Stromal cell of bone marrow (primary cell): Measurements from ENCODE around the gene LRRC51.
A peak's percentile ranks its signal among the peaks of the same experiment; 100 is the strongest.
"Not testable (repeated sequence)": the region's sequence is repeated elsewhere in the genome, so short reads cannot be mapped to it uniquely, and the experiment has no call there.

Experiments
- DNase-seq: peaks from one replicate; pipeline ENCODE4 v3.0.0-alpha.2; 2012; ENCODE audit warnings: low read depth

Gene LRRC51

DNA sequence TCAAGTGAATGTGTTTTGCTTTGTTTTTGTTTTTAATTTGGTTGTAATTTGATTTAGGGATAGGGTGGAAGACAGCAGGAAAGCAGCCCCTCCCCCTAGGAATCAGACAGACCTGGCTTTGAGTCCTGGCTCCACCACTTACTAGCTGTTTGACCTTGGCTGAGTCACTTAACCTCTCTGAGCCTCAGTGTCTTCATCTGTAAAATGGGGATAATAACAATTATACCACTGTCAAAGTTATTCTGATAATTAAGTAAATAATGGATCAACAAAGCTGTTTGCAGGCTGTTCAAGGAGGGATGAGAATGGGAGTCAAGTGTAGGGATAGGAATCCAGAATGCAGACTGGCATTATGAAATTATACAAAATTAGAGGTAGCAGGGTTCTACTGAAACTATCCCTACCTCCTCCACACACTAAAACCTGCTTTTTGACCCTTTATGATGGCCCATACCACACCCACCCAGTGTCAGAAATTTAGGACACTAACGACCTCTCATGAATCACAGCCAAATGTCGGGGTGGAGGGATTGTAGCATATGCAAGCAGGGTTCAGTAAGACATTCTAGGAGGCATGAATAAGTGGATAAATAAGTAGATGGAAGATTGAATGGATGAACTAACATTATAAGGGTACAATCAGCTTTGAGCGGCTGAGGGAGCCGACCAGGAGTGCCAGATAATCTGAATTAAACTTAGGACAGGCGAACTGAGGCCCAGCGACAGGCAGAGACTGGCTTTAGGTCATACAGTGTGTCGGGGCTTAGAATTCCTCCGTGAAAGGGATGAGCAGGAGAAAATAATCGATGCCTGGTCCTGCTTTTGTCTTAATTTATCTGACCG, 30.9 kb downstream of the LRRC51 start:
- no peak for DNase-seq

DNA sequence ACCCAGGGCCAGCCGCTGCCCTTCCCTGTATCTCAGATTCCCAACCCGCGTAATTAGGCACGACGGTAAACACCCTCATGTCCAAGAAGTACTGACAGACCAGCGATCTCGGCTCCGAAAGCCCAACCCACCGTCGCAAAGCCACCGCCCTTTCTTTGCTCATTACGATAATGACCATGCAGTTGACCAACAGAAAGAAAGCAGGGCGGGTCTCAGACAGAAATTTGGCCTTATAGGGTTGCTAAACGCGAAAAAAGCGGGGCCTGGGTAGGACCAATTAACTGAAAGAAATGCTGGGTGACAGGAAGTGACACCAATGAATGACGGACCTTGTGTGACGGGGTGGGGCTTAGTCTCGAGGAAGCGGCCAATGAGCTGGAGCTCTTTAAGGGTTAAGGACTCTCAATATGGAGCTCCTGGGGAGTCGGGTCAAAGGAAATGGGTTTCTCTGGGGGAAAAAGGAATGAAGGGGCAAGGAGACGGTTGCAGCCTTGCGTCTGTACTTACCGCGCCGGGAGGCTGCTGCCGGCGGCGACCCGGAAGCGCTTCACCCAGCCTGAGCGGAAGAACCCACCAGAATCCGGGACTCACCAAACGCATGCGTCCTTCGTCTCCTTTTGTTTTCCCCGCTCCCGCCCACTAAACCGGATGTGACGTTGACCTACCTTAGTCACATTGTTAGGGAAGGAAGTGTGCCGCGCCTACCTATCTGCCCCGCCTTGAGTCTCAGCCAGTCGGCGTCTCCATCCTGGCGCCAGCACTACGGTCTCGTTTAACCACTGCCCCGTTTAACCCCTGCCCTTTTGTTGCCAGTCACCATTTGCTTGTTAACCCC, 31.7 kb downstream of the LRRC51 start, which contains the start of gene ANAPC15:
ANAPC15 (minus strand) TSS at position 553 of the 835 bp plus-strand sequence. CDS start 1,419 bp downstream, outside the sequence.
- peak; percentile 100 for DNase-seq

DNA sequence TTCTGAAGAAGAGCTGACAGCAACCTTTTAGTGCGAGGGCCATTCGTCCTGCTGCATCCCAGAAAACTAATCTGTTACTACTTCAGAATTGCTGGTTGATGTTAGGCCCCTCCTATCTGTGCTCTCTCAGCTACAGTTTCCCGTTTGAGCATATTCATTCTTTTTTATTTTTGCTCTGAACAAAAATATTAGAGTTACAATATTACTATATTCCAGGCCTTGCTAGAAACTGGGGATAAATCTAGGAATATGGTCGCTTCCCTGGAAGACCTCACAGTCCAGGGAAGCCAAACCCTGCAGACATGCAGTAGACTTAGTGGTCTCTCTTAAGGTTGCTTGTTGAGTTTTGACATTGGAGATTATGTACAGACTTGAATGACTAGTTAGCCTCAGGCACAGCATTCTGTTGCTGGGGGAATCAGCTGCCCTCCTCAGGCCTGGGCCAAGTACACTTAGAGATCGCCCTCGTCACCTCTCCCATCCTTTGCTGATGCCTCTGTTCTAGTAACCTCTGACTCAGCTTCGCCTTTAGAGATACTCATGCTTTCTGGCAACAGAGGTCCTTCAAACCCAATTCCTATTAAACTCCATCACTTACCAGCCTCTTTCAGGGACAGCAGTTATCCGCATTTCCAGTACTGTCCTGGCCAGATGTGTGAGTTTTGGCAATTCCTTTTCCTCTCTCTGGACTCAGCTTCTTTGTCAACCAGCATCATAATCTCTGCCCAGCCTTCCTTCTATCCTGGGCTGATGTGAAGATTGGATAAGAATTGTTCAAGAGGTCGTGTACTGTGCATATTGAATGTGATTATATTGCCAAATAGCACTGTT, 32.5 kb downstream of the LRRC51 start:
- no peak for DNase-seq

DNA sequence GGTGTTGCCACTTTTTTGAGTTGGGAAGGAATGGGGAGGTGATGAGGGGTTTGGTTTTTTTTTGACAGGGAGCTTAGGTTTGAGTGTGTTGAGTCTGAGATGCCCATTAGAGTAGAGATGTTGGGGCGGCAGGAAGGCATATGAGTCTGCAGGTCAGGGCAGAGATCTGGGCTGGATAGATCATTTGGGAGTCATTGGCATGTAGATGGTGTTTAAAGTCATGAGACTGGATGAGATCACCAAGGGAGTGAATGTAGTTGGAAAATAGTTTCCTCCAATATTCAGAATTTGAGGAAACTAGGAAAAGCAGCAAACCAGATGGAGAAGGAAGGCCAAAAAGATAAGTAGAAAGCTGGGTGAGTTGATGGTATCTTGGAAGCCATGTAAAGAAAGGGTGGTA, 33.9 kb downstream of the LRRC51 start:
- DNase-seq = peak; percentile 56

DNA sequence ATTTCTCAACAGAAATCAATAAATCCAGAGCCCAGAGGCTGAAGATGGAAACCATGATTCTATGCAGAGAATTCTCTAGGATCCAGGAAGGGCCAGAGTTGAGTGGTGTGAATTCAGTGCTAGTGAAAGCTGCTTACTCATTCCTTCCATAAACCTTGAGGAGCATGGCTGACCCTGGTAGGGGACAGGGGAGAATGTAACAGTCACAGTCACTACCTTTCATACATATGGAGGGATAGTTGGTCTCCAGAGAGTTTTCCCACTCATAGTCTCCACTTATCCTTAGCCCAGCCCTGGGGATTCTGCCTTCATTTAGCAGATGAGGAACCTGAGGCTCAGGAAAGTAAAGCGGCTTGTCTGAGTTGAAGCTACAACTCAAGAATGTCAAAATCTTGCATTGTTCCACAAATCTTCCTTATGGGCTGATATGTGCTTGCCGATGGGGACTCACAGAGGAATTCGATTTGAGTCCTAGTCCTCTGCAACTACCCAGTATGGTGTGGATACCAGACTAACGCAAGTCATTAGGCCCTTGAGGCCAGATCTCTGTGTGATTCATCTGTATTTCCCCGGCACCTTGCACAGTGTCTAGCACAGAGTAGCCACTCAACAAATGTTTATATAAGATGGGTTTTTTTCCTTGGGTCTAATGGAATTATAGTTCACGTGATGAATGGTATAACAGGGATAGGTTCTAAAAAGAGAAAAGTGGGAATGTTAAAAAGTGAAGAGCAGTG, 35.5 kb downstream of the LRRC51 start:
- DNase-seq = no peak

DNA sequence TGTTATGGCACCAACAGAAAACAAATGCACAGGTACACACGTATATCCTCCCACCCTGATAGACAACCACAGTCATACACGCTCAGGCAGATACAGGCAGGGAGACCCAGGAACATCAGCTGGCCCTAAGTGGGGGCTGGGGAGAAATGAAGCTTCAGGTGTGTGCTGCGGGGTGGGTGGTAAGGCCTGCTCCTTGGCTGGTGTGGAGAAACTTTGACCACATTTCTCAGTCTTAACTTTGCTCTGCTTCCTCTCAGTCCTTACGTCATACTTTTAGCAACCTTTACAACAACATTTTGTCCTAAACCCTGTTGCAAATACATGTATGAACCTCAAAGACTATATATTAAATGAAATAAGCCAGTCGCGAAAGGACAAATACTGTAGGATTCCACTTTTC, 38.5 kb downstream of the LRRC51 start:
- DNase-seq = no peak

DNA sequence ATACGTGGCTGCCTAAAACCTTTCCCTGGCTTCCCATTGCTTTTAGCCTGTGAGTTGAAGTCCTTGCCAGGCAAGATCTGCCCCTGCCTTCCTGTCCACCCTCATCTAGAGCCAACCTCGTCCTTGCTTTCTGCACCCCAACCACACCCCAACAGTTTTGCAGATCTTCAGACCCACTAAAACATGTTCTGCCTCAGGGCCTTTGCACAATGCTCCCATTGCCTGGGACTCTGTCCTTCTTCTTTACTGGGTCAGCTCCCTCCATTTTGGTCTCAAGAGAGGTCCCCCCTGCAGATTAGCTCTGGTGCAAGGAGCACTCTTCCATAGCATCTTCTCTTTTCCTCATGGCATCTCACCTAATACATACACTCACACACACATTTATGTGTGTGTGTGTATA, 40.3 kb downstream of the LRRC51 start:
- DNase-seq = no peak

DNA sequence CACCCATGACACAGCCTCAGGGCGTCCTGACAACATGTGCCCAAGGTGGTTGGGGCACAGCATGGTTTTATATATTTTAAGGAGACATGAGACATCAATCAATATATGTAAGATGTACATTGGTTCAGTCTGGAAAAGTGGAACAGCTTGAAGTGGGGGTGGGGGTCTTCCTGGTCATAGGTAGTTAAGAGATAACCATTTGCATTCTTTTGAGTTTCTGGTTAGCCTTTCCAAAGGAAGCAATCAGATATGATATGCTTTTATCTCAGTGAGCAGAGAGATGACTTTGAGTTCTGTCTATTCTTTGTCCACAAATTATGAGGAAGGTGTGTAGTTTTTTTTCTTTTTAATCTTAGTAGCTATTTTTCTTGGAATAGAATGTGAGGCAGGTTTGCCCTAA, 42.0 kb downstream of the LRRC51 start:
- no peak for DNase-seq

DNA sequence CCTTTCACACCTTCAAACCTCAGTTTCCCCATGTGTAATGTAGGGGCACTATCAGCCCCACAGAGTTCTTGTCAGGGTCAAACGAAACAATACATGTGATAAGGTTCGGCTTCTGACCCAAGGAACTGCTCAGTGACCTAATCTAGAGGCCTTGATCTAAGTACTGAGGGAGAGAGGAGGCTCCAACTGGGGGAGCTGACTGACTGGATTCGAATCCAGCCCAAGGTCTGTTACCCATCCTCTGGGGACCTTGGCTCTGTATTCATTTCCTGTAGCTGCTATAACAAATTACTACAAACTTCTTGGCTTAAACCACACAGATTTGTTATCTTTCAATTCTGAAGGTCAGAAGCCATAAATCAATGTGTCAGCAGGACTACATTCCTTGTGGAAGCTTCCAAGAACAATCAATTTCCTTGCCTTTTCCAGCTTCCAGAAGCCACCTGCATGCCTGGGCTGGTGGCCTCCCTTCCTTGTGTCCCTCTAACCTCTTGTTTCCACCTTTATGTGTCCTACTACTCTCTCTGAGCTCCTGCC, 42.5 kb downstream of the LRRC51 start:
- no peak for DNase-seq

DNA sequence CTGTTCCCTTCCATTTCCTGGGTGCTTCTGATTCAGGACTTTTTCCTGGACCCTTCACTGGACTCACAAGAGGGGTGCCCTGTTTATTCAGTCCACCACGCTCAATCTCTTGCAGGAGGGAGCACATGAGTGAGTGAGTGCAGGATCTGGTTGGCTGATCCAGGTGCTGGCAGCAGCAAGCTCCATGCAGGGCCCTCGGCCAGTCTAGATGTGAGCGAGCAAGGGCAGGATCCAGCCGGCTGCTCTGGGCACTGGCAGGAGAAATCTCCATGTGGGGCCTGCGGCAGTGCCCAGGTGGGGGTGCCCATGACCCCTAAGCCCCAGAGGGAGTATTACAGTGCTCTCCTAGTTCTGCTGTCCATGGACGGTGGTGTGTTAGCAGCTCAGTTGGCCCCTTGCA, 43.4 kb downstream of the LRRC51 start:
- DNase-seq = no peak

DNA sequence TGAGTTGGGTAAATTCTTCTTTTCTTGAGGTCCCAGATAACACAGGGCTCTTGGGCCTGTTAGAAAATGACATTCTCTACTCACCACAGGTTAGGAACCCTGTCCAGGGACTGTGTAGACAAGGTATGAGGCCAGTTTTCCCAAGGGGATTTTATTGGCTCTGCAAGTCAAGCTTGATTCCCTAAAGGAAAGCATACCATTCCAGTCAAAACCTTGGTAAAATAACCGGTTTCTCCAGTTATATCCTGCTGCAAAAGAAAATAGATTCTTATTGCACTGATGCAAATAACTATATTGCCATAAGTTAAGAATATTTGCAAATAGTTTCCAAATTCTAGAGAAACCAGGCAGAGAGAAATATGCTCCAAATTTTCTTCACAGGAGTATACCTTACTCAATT, 45.3 kb downstream of the LRRC51 start:
- no peak for DNase-seq

DNA sequence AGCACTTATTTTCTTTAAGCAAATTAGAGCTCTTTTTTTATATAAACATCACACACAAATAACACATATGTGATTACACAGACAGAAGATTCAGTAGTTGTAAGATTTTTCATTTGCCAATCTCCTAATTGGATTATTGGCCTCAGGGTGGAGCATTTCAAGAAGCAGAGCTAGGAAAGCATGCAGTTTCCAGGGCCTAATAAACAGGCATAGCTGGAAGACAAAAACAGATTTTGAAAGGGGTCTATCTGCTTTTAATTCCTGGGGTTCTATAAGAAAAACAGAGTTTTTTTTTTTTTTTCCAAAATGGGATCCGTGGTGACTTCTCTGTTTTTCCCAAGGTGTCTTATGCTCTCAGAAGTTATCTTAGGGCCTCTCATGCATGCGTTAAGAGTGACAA, 47.3 kb downstream of the LRRC51 start:
- no peak for DNase-seq

DNA sequence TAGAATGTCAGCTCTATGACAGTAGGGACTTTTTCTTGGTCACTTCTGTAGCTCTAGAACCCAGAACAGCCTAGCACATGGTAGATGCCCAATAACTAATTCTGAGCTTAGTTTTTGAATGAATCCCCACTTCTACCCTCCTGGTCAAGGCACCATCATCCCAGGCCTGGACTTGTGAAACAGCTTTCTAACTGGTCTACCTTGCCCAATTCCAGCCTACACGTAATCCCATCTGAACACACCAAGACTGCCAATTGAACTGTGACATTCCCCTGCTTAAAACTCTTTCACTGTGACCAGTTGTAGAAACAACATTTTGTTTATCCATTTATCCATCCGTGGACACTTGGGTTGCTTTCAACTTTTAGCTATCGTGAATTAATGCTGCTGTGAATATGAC, 48.7 kb downstream of the LRRC51 start:
- DNase-seq = no peak

DNA sequence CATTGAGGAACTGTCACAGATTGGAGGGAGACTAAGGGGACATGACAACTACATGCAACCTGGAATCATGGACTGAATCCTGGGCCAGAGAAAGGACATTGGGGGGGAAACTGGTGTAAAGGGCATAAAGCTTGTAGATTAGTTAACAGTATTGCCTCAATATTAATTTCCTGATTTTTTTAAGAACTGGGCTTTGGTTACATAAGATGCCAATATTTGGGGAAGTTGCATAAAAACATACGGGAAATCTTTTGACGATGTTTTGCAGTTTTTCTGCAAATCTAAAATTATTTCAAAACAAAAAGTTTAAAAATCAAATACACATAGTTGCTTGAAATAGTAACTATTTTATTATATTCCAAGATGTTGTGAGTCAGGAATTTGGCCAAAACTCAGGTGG, 52.0 kb downstream of the LRRC51 start:
- DNase-seq = no peak

DNA sequence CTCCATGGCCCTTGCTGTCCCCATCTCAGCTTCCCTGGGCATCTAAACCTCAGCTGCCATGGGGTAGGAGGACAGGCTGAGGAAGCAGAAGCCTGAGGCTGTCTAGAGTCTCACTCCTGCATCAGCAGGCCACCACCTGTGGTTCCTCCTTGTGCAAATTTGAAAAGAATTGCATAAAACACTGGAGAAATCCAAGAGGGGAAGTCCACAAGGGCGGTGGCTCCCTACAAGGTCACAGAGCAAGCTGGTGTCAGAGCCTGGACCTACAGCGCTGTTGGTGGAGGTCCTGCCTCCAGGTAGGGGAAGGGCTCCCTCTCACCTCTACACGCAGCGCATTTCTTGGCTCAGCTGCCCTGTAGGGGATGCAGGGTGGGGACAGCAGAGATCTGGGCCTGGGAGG, 54.8 kb downstream of the LRRC51 start, which contains the start of gene FOLR3:
FOLR3 (plus strand) TSS at position 253 of the 400 bp plus-strand sequence. CDS start 228 bp downstream, outside the sequence.
- not testable (repeated sequence) for DNase-seq

DNA sequence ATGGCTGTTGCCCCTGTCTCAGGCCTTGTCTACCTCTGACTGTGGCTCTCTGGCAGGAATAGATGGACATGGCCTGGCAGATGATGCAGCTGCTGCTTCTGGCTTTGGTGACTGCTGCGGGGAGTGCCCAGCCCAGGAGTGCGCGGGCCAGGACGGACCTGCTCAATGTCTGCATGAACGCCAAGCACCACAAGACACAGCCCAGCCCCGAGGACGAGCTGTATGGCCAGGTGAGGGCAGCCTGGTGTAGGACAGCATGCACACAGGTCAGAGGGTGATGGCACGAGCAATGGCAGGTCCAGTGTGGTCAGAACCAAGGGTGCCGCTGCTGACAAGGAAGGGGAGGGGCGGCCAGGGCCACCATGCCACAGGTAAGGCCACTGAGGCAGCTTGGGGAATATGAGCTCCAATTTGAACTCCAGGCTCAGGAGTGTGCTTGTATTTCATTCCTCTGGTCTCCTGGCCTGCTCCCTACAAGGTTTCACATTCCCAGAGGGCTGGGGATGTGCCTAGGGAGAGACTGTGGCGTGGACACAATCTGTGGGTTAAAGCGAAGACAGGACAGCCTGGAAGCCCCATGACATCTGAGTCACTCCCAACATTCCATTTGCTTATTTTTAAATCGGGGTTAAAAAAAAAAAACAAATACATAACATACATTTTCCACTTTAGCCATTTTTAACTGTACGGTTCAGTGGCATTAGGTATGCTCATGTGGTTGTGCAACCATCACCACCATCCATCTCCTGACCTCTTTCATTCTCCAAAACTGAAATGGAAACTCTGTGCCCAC, 55.4 kb downstream of the LRRC51 start:
- DNase-seq = no peak

DNA sequence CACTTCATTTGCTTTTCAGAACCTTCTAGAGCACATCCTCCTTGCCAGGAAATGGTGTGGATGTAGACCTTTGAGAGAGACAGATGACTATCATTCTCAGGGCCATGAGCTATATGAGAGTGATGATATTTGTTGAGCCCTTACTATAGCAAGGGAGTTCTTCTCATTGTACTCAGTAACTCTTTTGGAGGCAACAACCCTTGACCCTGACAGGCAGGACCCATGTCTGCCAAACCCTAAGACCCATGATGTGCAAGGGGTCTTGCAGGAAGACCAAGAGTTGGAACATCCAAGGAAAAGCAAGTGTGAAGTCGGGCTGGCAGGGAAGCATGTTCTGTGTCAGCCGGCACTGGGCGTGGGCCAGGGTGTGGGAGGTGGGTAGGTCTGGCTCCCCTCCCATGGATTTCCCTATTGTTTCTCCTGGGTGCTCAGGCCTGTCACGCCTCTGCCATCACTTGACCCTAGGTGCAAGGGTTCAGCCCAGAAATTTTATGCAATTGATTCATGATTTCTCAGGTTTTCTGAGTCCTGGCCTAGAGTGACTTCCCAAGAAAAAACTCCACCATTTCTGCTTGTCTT, 56.1 kb downstream of the LRRC51 start:
- DNase-seq = no peak

DNA sequence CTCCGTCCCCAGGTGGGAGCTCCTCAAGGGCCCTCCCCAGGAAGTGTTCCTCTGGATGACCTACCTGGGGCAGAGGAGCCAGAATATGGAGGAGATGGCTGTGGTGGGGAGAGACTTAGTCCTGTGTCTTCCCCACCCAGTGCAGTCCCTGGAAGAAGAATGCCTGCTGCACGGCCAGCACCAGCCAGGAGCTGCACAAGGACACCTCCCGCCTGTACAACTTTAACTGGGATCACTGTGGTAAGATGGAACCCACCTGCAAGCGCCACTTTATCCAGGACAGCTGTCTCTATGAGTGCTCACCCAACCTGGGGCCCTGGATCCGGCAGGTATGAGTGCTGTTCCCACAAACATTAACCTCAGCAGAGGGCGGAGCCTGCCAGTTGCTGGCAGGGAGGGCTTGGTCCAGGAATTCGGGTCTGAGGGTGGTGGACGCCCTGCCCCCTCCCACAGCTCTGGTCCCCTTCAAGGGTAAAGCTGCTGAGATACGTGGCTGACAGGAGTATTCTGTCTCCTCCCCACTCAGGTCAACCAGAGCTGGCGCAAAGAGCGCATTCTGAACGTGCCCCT, 58.3 kb downstream of the LRRC51 start:
- DNase-seq = no peak

DNA sequence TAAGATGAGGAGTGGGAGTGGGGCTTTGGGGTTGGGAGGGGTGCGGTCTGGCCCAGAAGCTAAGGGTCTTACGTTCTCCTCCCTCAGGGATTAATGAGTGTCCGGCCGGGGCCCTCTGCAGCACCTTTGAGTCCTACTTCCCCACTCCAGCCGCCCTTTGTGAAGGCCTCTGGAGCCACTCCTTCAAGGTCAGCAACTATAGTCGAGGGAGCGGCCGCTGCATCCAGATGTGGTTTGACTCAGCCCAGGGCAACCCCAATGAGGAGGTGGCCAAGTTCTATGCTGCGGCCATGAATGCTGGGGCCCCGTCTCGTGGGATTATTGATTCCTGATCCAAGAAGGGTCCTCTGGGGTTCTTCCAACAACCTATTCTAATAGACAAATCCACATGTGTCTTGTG, 58.9 kb downstream of the LRRC51 start:
- no peak for DNase-seq

DNA sequence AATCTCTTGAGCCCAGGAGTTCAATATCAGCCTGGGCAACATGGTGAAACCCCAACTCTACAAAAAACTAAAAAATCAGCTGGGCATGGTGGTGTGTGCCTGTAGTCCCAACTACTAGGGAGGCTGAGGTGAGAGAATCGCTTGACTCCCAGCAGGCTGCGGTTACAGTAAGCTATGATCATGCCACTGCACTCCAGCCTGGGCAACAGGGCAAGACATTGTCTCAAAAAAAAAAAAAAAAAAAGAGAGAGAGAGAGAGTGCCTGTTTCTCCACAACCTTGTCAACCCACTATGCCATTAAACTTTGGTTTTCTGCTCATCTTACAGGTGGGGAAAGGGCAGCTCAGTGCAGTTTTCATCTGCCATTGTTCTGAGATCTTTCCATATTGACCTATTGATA, 60.0 kb downstream of the LRRC51 start:
- no peak for DNase-seq
